Stimulated activated CD8-positive, alpha-beta memory T cell treated with anti-CD3 and anti-CD28 coated beads, Interleukin-4, amount 100 ng/mL, for 48 hours (primary cell): ENCODE results near the gene CCDC198.

ENCODE experiments used
- DNase-seq: peaks from one replicate; pipeline ENCODE4 v3.0.0-alpha.2; 2020

CCDC198 gene

DNA sequence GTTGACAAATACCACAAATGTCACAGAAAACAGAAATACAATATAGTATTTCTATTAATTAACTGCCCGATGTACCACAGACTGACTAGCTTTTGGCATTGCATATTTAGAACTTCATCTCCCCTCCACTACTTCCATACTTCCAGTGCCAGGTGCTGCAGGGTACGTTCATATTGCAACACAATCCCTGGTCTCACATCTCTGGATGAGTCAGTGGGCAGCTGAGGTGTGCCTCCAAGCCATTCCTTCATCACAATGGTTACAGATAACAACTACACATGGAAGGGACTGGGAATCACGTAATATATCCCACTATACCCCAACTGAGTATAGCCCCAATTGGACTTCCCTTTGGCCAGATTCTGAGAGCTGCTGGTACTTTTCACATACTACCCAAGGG lies 31.1 kb downstream of the CCDC198 start:
- DNase-seq, result no peak

DNA sequence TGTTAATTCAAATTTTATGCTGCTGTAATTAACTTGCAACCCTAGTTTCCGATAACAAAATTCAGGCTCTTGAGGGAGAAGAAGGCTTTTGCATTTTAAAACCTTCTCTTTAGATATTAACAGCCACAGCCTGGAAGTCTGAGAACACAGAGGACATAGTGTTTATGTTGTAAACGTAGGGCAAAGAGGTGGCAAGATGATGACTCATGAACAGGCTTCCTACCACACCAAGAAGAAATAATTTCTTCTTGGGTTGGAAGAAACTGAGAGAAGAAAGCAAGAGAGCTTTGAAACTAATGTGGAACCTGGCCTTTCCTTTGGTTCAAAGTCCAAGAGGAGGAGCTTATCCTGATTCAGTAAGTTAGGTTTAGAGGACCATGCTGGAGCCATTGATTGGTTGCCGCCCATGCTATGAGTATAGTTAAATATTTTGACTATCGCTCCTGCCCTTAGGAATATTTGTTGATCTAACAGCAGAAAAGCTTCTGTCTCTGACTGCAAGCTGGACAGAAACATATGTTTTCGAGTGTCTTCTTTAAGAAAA lies 31.8 kb downstream of the CCDC198 start:
- no peak for DNase-seq

DNA sequence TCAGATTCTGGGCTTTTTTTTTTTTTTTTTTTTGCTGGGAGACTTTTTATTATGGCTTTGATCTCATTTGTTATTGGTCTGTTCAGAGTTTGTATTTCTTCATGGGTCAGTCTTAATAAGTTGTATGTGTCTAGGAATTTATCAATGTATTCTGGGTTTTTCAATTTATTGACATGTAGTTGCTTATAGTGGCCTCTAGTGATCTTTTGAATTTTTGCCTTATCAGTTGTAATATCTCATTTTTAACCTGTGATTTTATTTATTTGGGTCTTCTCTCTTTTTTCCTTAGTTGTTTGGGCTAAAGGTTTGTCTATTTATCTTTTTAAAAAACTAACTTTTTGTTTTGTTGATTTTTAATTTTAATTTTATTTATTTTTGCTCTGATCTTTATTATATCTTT lies 57.7 kb downstream of the CCDC198 start:
- no peak for DNase-seq

DNA sequence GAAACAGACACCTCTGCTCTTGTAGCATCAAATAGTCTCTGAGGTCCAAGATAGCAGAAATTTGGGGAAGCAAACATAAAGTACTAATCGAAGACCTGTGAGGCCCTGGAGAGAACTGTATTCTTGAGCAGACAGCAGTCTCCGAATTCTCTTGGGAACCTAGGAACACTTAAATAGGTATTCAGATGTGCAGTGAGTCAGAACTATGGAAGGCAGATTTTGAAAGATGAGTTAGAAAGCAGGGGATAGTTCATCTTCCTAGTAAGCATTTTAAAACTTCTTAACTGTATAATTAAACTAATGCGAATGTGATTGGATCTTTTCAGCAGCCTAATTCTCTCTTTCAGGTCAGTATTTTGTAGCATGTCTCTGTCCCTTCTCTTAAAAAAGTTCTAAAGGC lies 72.7 kb downstream of the CCDC198 start:
- DNase-seq, result no peak

DNA sequence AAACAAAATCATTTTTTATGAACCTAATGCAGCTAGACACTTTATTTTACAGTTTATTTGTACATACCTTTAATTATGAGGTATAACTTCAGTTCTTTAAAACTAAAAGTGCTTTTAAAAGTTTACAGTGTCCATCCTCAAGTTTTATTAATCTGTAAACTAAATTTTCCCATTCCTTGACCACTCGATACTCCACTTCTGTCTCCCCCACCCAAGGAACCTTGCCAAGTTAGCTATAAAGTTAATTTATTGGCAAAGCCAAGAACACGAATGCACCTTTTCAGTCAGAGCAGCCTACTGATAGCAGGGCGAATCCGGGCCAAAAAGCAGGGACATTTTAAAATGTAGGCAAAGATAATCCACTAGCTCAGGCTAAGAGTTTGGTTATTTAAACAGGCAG lies 73.6 kb downstream of the CCDC198 start:
- DNase-seq, result no peak
